ENCODE data around the gene PAPOLG.

The PAPOLG gene

GRCh38 chr2:60756097-60757087, at the start of gene PAPOLG:
PAPOLG (plus strand) TSS chr2:60756268; CDS start chr2:60756479, 211 bp downstream.
- DNase-seq (ENCODE audit: low spot score) (peak; percentile 95), ATAC-seq (ENCODE audit: low read depth) (peak; percentile 98)
- Histone ChIP-seq H3K9me3 (ENCODE audit: severe bottlenecking) (no peaks in the 10 kb centered on the region), H3K36me3 (ENCODE audit: low read depth) (peaks cover 22% of the 10 kb centered on the region), H3K27me3 (ENCODE audit: insufficient read depth, poor library complexity, severe bottlenecking) (no peaks in the 10 kb centered on the region), H3K4me1 (ENCODE audit: insufficient read depth, poor library complexity, severe bottlenecking) (no peaks in the 10 kb centered on the region), H3K4me3 (ENCODE audit: severe bottlenecking) (peak within 1 kb of the TSS; percentile 69), H3K27ac (ENCODE audit: poor library complexity, severe bottlenecking) (peak within 1 kb of the TSS; percentile 72)
- TF ChIP-seq CTCF (IDR thresholded peaks at IDR 0.05; ENCODE audit: poor library complexity, severe bottlenecking) = no peak

GRCh38 chr2:60707750-60708371, 48.2 kb upstream of the PAPOLG start:
- no peaks in the 10 kb centered on the region for H3K36me3 ChIP-seq (ENCODE audit: low read depth)
- no peaks in the 10 kb centered on the region for H3K4me1 ChIP-seq (ENCODE audit: insufficient read depth, poor library complexity, severe bottlenecking)
- no peaks in the 10 kb centered on the region for H3K27me3 ChIP-seq (ENCODE audit: insufficient read depth, poor library complexity, severe bottlenecking)
- no peaks in the 10 kb centered on the region for H3K9me3 ChIP-seq (ENCODE audit: severe bottlenecking)
- H3K4me3 ChIP-seq (ENCODE audit: severe bottlenecking) = no peak overlapping the region
- peak; percentile 81 for TF ChIP-seq CTCF (IDR thresholded peaks at IDR 0.05; ENCODE audit: poor library complexity, severe bottlenecking)
- ATAC-seq (ENCODE audit: low read depth) (peak; percentile 21; the same call in 1 of the 3 replicates), DNase-seq (ENCODE audit: low spot score) (no peak)
- no peak overlapping the region for H3K27ac ChIP-seq (ENCODE audit: poor library complexity, severe bottlenecking)

- H3K27me3 ChIP-seq (ENCODE audit: insufficient read depth, poor library complexity, severe bottlenecking) = no peaks in the 10 kb centered on the region
- H3K4me3 ChIP-seq (ENCODE audit: severe bottlenecking) = no peak overlapping the region
- H3K27ac ChIP-seq (ENCODE audit: poor library complexity, severe bottlenecking) = no peak overlapping the region
- no peaks in the 10 kb centered on the region for H3K9me3 ChIP-seq (ENCODE audit: severe bottlenecking)
- no peaks in the 10 kb centered on the region for H3K36me3 ChIP-seq (ENCODE audit: low read depth)
- DNase-seq (ENCODE audit: low spot score) (no peak), ATAC-seq (ENCODE audit: low read depth) (no peak)
- H3K4me1 ChIP-seq (ENCODE audit: insufficient read depth, poor library complexity, severe bottlenecking) = no peaks in the 10 kb centered on the region
- TF ChIP-seq CTCF (IDR thresholded peaks at IDR 0.05; ENCODE audit: poor library complexity, severe bottlenecking) = no peak
These were observed 47.3 kb upstream of the PAPOLG start for GRCh38 chr2:60708630-60709320.

GRCh38 chr2:60710707-60711106, 45.4 kb upstream of the PAPOLG start:
- TF ChIP-seq CTCF (IDR thresholded peaks at IDR 0.05; ENCODE audit: poor library complexity, severe bottlenecking) = no peak
- H3K36me3 ChIP-seq (ENCODE audit: low read depth) = no peaks in the 10 kb centered on the region
- no peak overlapping the region for H3K27ac ChIP-seq (ENCODE audit: poor library complexity, severe bottlenecking)
- DNase-seq (ENCODE audit: low spot score) = no peak
- no peak for ATAC-seq (ENCODE audit: low read depth)
- H3K4me1 ChIP-seq (ENCODE audit: insufficient read depth, poor library complexity, severe bottlenecking) = no peaks in the 10 kb centered on the region
- no peaks in the 10 kb centered on the region for H3K9me3 ChIP-seq (ENCODE audit: severe bottlenecking)
- no peak overlapping the region for H3K4me3 ChIP-seq (ENCODE audit: severe bottlenecking)
- H3K27me3 ChIP-seq (ENCODE audit: insufficient read depth, poor library complexity, severe bottlenecking) = no peaks in the 10 kb centered on the region

Measured in RWPE2 (cell line).